OCI-LY1 (cell line): ENCODE measurements around the gene ADORA2A.

ENCODE experiments used
- H2AFZ ChIP-seq: fragments of 200-600 bp; sonication (generic), shearing (Covaris generic); 2 replicates; pipeline ENCODE4 v1.6.0; 2014; ENCODE audit warnings: antibody characterized with exemption, mild to moderate bottlenecking, low read length
- H3F3A ChIP-seq: fragments of 200-600 bp; sonication (generic), shearing (Covaris generic); 2 replicates; pipeline ENCODE4 v1.6.0; 2014; ENCODE audit warnings: mild to moderate bottlenecking, antibody characterized with exemption, low read length, moderate library complexity; ENCODE audit not compliant: insufficient read depth
- H3K27ac ChIP-seq: fragments of 200-600 bp; sonication (generic); 2 replicates; pipeline ENCODE4 v1.5.1; 2014; ENCODE audit warnings: low read length, mixed run types, mild to moderate bottlenecking, low read depth; ENCODE audit not compliant: poor library complexity, severe bottlenecking
- H3K27me3 ChIP-seq: fragments of 200-600 bp; sonication (generic); 2 replicates; pipeline ENCODE4 v1.6.0; 2014; ENCODE audit warnings: antibody characterized with exemption, mild to moderate bottlenecking, low read length, moderate library complexity; ENCODE audit not compliant: insufficient read depth
- H3K36me3 ChIP-seq: fragments of 200-600 bp; sonication (generic); 2 replicates; pipeline ENCODE4 v1.6.1; 2014; ENCODE audit warnings: mild to moderate bottlenecking, antibody characterized with exemption, low read length, moderate library complexity, mixed read lengths; ENCODE audit not compliant: insufficient read depth
- H3K4me1 ChIP-seq: fragments of 200-600 bp; sonication (generic); 2 replicates; pipeline ENCODE4 v1.5.1; 2014; ENCODE audit warnings: mild to moderate bottlenecking, low read length, moderate library complexity; ENCODE audit not compliant: insufficient read depth, severe bottlenecking
- H3K4me2 ChIP-seq: fragments of 200-600 bp; sonication (generic), shearing (Covaris generic); 2 replicates; pipeline ENCODE4 v1.6.1; 2014; ENCODE audit warnings: low read length
- H3K4me3 ChIP-seq: fragments of 200-600 bp; sonication (generic); 2 replicates; pipeline ENCODE4 v1.5.1; 2014; ENCODE audit warnings: low read length, low read depth, mild to moderate bottlenecking, mixed read lengths; ENCODE audit not compliant: poor library complexity, severe bottlenecking
- H3K79me2 ChIP-seq: fragments of 200-600 bp; shearing (Covaris generic); 2 replicates; pipeline ENCODE4 v1.6.1; 2016; ENCODE audit warnings: mixed run types, low read length, mixed read lengths; ENCODE audit not compliant: insufficient read depth
- H3K9ac ChIP-seq: fragments of 200-600 bp; sonication (generic), shearing (Covaris generic); 2 replicates; pipeline ENCODE4 v1.6.1; 2014; ENCODE audit warnings: mild to moderate bottlenecking, low read length, mixed read lengths
- H3K9me2 ChIP-seq: fragments of 200-600 bp; sonication (generic), shearing (Covaris generic); 2 replicates; pipeline ENCODE4 v1.6.1; 2014; ENCODE audit warnings: low read depth, mild to moderate bottlenecking, low read length, mixed read lengths
- H3K9me3 ChIP-seq: fragments of 200-600 bp; shearing (Covaris generic); 2 replicates; pipeline ENCODE4 v1.6.1; 2014; ENCODE audit warnings: low read length, mixed read lengths
- H4K20me1 ChIP-seq: fragments of 200-600 bp; sonication (generic), shearing (Covaris generic); 2 replicates; pipeline ENCODE4 v1.6.0; 2016; ENCODE audit warnings: mild to moderate bottlenecking, low read length; ENCODE audit not compliant: insufficient read depth
- CTCF ChIP-seq: fragments of 200-600 bp; sonication (generic), shearing (Covaris generic); IDR thresholded peaks from 2 replicates; pipeline ENCODE4 v1.5.1; 2017; ENCODE audit warnings: mild to moderate bottlenecking, antibody characterized with exemption, low read length, moderate library complexity, mixed read lengths
- EZH2 ChIP-seq: fragments of 200-600 bp; sonication (generic), shearing (Covaris generic); IDR thresholded peaks from 2 replicates; pipeline ENCODE4 v1.8.0; 2017; ENCODE audit warnings: borderline replicate concordance, mixed run types, mild to moderate bottlenecking, antibody characterized with exemption, low read length, moderate library complexity, mixed read lengths

ADORA2A gene

DNA sequence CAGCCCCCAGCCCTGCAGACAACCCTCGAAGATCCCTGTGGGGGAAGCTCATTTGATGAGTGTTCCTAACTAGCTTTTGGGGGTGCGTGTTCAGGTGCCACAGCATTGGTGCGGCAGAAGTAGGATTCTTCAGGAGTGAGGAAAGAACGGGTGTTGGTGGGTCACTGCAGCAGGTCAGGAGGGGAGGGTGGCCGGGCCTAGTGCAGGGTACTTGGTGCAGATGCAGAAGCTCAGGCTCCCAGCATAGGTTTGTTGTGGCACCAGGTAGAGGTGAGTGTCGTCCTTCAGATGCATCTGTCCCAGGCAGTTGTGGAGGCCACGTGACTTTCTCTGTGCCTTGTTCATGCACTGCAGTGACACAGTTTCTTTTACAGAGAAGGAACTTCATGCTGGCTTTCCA is 15.1 kb upstream of the ADORA2A start:
- no peaks in the 10 kb centered on the region for H3K4me1 ChIP-seq
- TF ChIP-seq EZH2 (no peak), CTCF (no peak)
- H3K9ac ChIP-seq: no peak overlapping the region
- H3F3A ChIP-seq: no peaks in the 10 kb centered on the region
- H3K27me3 ChIP-seq: no peaks in the 10 kb centered on the region
- H3K4me2 ChIP-seq: no peak overlapping the region
- no peak overlapping the region for H2AFZ ChIP-seq
- H3K36me3 ChIP-seq: peaks cover 61% of the 10 kb centered on the region
- H3K79me2 ChIP-seq: no peaks in the 10 kb centered on the region
- no peak overlapping the region for H3K27ac ChIP-seq
- no peaks in the 10 kb centered on the region for H3K9me3 ChIP-seq
- H3K4me3 ChIP-seq: no peak overlapping the region
- H4K20me1 ChIP-seq: no peaks in the 10 kb centered on the region
- no peaks in the 10 kb centered on the region for H3K9me2 ChIP-seq

DNA sequence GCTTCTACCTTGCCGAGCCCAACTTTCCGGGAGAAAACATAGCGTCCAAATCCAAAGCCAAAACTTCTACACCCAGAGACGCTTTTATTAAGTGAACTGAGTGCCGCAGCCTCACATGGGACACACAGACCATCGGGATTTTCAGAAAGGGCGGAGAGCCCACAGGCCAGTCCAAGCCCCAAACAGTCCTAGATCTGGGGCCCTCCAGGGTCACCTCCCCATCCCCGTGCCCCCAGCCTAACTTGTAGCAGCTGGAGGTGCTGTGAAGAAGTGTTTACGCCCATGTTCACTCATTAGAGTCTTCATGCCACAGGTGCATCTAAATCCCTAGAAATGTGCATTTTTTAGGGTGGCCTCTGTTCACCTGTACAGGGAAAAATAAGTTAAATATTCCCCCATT is 14.1 kb upstream of the ADORA2A start:
- Histone ChIP-seq H3K27me3 (no peaks in the 10 kb centered on the region), H4K20me1 (no peaks in the 10 kb centered on the region), H3K79me2 (no peaks in the 10 kb centered on the region), H3K36me3 (peaks cover 67% of the 10 kb centered on the region), H3K9me3 (no peaks in the 10 kb centered on the region), H3F3A (no peaks in the 10 kb centered on the region), H3K9ac (no peak overlapping the region), H3K4me1 (no peaks in the 10 kb centered on the region), H3K9me2 (no peaks in the 10 kb centered on the region), H3K4me2 (no peak overlapping the region), H3K27ac (no peak overlapping the region), H2AFZ (no peak overlapping the region), H3K4me3 (no peak overlapping the region)
- TF ChIP-seq EZH2 (no peak), CTCF (no peak)

- Histone ChIP-seq H3K9me3 (no peaks in the 10 kb centered on the region), H3K27ac (no peak overlapping the region), H3K27me3 (no peaks in the 10 kb centered on the region), H3K4me1 (no peaks in the 10 kb centered on the region), H2AFZ (no peak overlapping the region), H3K4me2 (no peak overlapping the region), H3K4me3 (no peak overlapping the region), H3K79me2 (no peaks in the 10 kb centered on the region), H4K20me1 (no peaks in the 10 kb centered on the region), H3F3A (no peaks in the 10 kb centered on the region), H3K9ac (no peak overlapping the region), H3K36me3 (peaks cover 61% of the 10 kb centered on the region), H3K9me2 (no peaks in the 10 kb centered on the region)
- TF ChIP-seq EZH2 (no peak), CTCF (no peak)
Measured at GRCh38 chr22:24413736-24414385, 13.5 kb upstream of the ADORA2A start.
